GM10266 (cell line): ENCODE measurements around the gene NFKBIE.

Source experiments
- DNase-seq: peaks from one replicate; pipeline ENCODE4 v3.0.0; 2012; ENCODE audit errors: extremely low spot score
- TF ChIP-seq, protein P1 (sequence below): IDR thresholded peaks from 2 replicates; pipeline ENCODE4 v1.5.1; 2012; ENCODE audit warnings: mild to moderate bottlenecking, low read depth; ENCODE audit not compliant: control insufficient read depth, insufficient read depth; ENCODE audit errors: missing control alignments

The NFKBIE gene

DNA sequence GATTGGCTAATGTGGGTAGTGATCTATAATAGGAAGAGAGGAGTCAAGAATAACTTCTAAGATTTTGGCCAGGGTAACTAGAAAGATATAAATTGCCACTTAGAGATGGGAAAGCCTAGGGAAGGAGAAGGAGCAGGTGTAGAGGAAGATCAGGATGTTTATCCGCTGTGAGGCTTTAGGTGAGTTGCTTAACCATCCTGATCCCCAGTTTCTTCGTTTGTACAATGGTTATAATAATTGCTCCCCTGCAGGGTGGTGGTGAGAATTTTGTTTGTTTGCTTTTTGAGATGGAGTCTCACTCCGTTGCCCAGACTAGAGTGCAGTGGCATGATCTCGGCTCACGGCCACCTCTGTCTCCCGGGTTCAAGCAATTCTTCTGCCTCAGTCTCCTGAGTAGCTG, 51.0 kb downstream of the NFKBIE start:
- TF ChIP-seq, protein P1, sequence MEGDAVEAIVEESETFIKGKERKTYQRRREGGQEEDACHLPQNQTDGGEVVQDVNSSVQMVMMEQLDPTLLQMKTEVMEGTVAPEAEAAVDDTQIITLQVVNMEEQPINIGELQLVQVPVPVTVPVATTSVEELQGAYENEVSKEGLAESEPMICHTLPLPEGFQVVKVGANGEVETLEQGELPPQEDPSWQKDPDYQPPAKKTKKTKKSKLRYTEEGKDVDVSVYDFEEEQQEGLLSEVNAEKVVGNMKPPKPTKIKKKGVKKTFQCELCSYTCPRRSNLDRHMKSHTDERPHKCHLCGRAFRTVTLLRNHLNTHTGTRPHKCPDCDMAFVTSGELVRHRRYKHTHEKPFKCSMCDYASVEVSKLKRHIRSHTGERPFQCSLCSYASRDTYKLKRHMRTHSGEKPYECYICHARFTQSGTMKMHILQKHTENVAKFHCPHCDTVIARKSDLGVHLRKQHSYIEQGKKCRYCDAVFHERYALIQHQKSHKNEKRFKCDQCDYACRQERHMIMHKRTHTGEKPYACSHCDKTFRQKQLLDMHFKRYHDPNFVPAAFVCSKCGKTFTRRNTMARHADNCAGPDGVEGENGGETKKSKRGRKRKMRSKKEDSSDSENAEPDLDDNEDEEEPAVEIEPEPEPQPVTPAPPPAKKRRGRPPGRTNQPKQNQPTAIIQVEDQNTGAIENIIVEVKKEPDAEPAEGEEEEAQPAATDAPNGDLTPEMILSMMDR = no peak
- no peak for DNase-seq

DNA sequence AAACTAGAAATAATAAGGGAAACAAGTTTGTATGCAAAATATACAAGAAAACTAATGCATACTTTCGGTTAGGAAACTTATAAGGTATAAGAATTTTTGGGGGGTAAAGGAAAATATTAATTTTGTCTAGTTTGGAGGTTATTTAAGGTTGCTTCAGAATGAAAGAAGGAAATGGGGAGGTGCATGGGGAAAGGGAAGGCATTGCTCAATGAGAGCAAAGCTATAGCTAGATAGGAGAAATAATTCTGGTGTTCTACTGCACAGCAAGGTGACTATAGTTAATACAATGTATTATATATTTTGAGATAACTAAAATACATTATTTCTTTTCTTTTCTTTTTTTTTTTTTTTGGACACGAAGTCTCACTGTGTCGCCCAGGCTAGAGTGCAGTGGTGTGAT, 54.1 kb downstream of the NFKBIE start:
- DNase-seq = no peak
- TF ChIP-seq, protein P1 = no peak
